Testis (tissue), 2 donors: Measurements from ENCODE around the gene NDUFV2.

ENCODE experiments used
- CTCF ChIP-seq, 3 experiments: fragments of 450-650 bp in 2 of 3; fragments of 200-600 bp in 1 of 3; sonication (generic) in 1 of 3; IDR thresholded peaks; one replicate each; pipeline ENCODE4 v1.5.1; 2016 to 2019; ENCODE audit warnings: antibody characterized with exemption in 3 of 3, mild to moderate bottlenecking in 2 of 3, moderate library complexity in 1 of 3
- POLR2A ChIP-seq: fragments of 450-650 bp; IDR thresholded peaks from one replicate; pipeline ENCODE4 v1.6.1; 2017; ENCODE audit warnings: antibody characterized with exemption, mild to moderate bottlenecking, moderate library complexity

GRCh38 chr18:9174302-9174701 lies 71.8 kb downstream of the NDUFV2 start:
- TF ChIP-seq POLR2A (no peak), CTCF (IDR thresholded peaks at IDR 0.05) (no peak)
